H1 (cell line): Measurements from ENCODE around the gene CASK.

Experiments
- ATF2 ChIP-seq: IDR thresholded peaks from 2 replicates; pipeline ENCODE4 v1.6.1; 2012; ENCODE audit warnings: low read length, inconsistent platforms
- POLR2AphosphoS5 ChIP-seq: IDR thresholded peaks from 2 replicates; pipeline ENCODE4 v1.6.1; 2011; ENCODE audit warnings: low read depth, low read length

GRCh38 chrX:41857670-41858069 is 65.7 kb downstream of the CASK start:
- no peak for TF ChIP-seq POLR2AphosphoS5
- no peak for TF ChIP-seq ATF2
